Panc1 (cell line): Measurements from ENCODE around the gene GMDS. TPM values are rescaled to one million over a fixed set of nuclear protein-coding genes. Genes with fewer than 3 reads are reported as not detected.

Source experiments
- ATAC-seq: fragments of 200-7000 bp; cut with Tn5 transposase; 2 replicates; pipeline ENCODE4 v1.9.1; 2020; ENCODE audit warnings: mild to moderate bottlenecking, moderate library complexity
- BruUV-seq: library from RNA; stranded (reverse); fragments of 400-500 nt; replicated peaks from 2 replicates; lab custom pipeline; 2021; lab: Mats Ljungman, UMichigan
- CTCF ChIA-PET: fragments of 300-600 bp; sonication (Branson Sonifier 250); formaldehyde crosslinking; loops from one replicate; lab custom pipeline; 2022; ENCODE audit warnings: antibody characterized with exemption; lab: Charles Lee
- POLR2A ChIA-PET: fragments of 300-600 bp; sonication (Branson Sonifier 250); formaldehyde crosslinking; loops from one replicate; lab custom pipeline; 2022; ENCODE audit warnings: antibody characterized with exemption; lab: Charles Lee
- DNase-seq: peaks from one replicate; pipeline ENCODE4 v3.0.0-alpha.2; 2010; ENCODE audit warnings: low read depth, low spot score
- H3K27ac ChIP-seq: 2 replicates; pipeline ENCODE4 v1.5.1; 2011; ENCODE audit warnings: mild to moderate bottlenecking, low read length, inconsistent platforms
- H3K27me3 ChIP-seq: fragments of 200-500 bp; sonication (Bioruptor generic); 2 replicates; pipeline ENCODE4 v1.6.0; 2014; ENCODE audit warnings: low read length, inconsistent platforms; ENCODE audit not compliant: control insufficient read depth, insufficient read depth
- H3K36me3 ChIP-seq: fragments of 200-500 bp; sonication (Bioruptor generic); 2 replicates; pipeline ENCODE4 v1.5.1; 2014; ENCODE audit warnings: inconsistent platforms, mild to moderate bottlenecking, low read length, moderate library complexity; ENCODE audit not compliant: control insufficient read depth, insufficient read depth
- H3K4me1 ChIP-seq: 2 replicates; pipeline ENCODE4 v1.5.1; 2011; ENCODE audit warnings: inconsistent platforms, mild to moderate bottlenecking, low read length, moderate library complexity; ENCODE audit not compliant: control insufficient read depth, insufficient read depth
- H3K4me3 ChIP-seq, 2 experiments: 2 replicates each; pipeline ENCODE4 v1.5.1; 2011 to 2012; ENCODE audit warnings: low read depth in 2 of 2, low read length in 2 of 2, mild to moderate bottlenecking in 2 of 2, inconsistent platforms in 1 of 2, moderate library complexity in 1 of 2
- H3K9me3 ChIP-seq: fragments of 200-500 bp; sonication (Bioruptor generic); 2 replicates; pipeline ENCODE4 v1.5.1; 2014; ENCODE audit warnings: low read depth, mild to moderate bottlenecking, inconsistent platforms, low read length, moderate library complexity; ENCODE audit not compliant: control insufficient read depth, insufficient read depth
- CTCF ChIP-seq: fragments of 450-650 bp; IDR thresholded peaks from 2 replicates; pipeline ENCODE4 v1.5.1; 2017; ENCODE audit warnings: mild to moderate bottlenecking
- POLR2AphosphoS5 ChIP-seq: IDR thresholded peaks from 2 replicates; pipeline ENCODE4 v1.6.1; 2012; ENCODE audit warnings: mild to moderate bottlenecking, low read depth, low read length, moderate library complexity
- REST ChIP-seq, 2 experiments: IDR thresholded peaks; 2 replicates each; pipeline ENCODE4 v1.6.1; 2011 to 2012; ENCODE audit warnings: low read depth in 2 of 2, control low read depth in 1 of 2, low read length in 1 of 2, mild to moderate bottlenecking in 1 of 2, moderate library complexity in 1 of 2; ENCODE audit not compliant: insufficient read depth in 1 of 2
- SIN3A ChIP-seq: IDR thresholded peaks from 2 replicates; pipeline ENCODE4 v1.6.1; 2012; ENCODE audit warnings: low read depth, mild to moderate bottlenecking, low read length, moderate library complexity, borderline replicate concordance; ENCODE audit not compliant: insufficient read depth
- TCF7L2 ChIP-seq: IDR thresholded peaks from 2 replicates; pipeline ENCODE4 v1.6.1; 2011; ENCODE audit warnings: mild to moderate bottlenecking, low read depth, low read length, inconsistent platforms
- in situ Hi-C: cut with HindIII; loops from 2 replicates; pipeline ENCODE4 v1.10.0; 2016; ENCODE audit warnings: low sequenced_read_pairs, low pct_unique_long_range_greater_than_20kb
- intact Hi-C: fragments of 100-400 bp; cut with micrococcal nuclease; formaldehyde crosslinking; loops from one replicate; pipeline ENCODE4 v1.10.0; 2022; ENCODE audit not compliant: unreplicated experiment
- total RNA-seq: library from RNA; stranded (reverse); gene quantifications from one replicate; pipeline ENCODE4 v1.2.1, GENCODE V29; 2021; ENCODE audit not compliant: unreplicated experiment

GMDS gene
- total RNA-seq, 1 experiment from 2014 or later = 9.8 TPM

DNA sequence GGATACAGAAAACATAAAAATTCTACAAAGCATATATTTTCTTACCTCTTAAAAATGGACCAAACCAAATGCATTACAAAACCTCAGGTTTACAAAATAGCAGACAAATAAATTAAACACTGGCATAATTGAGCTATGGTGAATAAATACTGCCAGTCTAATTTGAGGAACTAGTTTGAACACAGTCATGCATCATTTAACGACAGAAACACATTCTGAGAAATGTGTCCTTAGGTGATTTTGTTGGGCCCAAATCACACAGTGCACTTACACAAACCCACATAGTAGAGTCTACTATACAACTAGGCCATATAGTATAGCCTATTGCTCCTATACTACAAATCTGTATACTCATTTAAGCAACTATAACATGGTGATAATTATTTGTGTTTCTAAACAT, 420.1 kb downstream of the GMDS start:
- in situ Hi-C loops = no loop called here
- intact Hi-C loops = no loop called here
- no peak overlapping the region for H3K4me3 ChIP-seq
- no peak for ATAC-seq
- H3K36me3 ChIP-seq = no peaks in the 10 kb centered on the region
- CTCF ChIA-PET = no interaction called here
- no peaks in the 10 kb centered on the region for H3K27me3 ChIP-seq
- H3K4me1 ChIP-seq = no peaks in the 10 kb centered on the region
- no peak for TF ChIP-seq POLR2AphosphoS5
- TF ChIP-seq REST (IDR thresholded peaks at IDR 0.05; ENCODE audit: insufficient read depth in 1 of 2, low read depth in 2 of 2, low read length in 1 of 2) = no peak
- TF ChIP-seq TCF7L2 = no peak
- TF ChIP-seq SIN3A = no peak
- no peak for TF ChIP-seq CTCF
- no peak overlapping the region for H3K27ac ChIP-seq
- H3K9me3 ChIP-seq = peaks cover 3% of the 10 kb centered on the region; the same call in 1 of the 2 replicates
- POLR2A ChIA-PET = no interaction called here
- no TSS peak for BruUV-seq
- no peak for DNase-seq

DNA sequence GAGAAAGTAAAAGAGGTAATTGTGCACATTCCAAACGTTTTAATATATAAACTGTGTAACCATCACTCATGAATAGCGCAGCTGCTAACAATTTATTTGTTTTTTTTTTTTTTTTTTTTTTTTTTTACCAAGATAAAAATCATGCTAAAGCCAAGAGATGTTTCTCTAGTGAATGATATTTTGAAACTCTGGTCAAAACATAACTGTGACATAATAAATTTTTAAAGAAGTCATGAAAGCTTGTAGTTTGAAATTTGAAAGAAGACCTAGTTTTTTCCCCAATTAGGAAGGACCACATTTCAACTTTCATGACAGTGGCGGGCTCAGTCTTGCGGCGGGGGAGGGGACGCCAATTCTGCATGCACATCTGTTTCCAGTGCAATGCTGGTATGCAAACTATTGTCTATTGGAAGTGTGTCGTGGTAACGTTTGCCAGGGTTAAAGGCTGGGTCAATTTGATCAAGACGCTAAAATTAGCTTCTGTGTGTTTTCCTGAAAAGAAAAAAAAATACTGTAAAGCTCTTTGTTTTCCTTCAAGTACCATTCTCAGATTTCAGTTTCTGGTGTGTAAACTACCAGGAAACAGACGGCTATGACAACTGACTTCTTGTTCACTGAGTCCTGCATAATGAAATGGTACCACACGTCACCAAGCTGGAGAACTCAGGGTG, 423.8 kb downstream of the GMDS start:
- no peak for ATAC-seq
- no peak overlapping the region for H3K4me3 ChIP-seq
- H3K4me1 ChIP-seq = no peaks in the 10 kb centered on the region
- H3K36me3 ChIP-seq = no peaks in the 10 kb centered on the region
- intact Hi-C loops (no loop called here), in situ Hi-C loops (no loop called here)
- no peaks in the 10 kb centered on the region for H3K9me3 ChIP-seq
- TF ChIP-seq CTCF (no peak), REST (IDR thresholded peaks at IDR 0.05; ENCODE audit: insufficient read depth in 1 of 2, low read depth in 2 of 2, low read length in 1 of 2) (no peak), SIN3A (no peak), TCF7L2 (no peak), POLR2AphosphoS5 (no peak)
- no peak overlapping the region for H3K27ac ChIP-seq
- ChIA-PET CTCF (no interaction called here), POLR2A (no interaction called here)
- DNase-seq = no peak
- no TSS peak for BruUV-seq
- no peaks in the 10 kb centered on the region for H3K27me3 ChIP-seq
